Ectodermal cell (in vitro differentiated cells): ENCODE measurements around the gene VSIG8.

Experiments
- H3K27ac ChIP-seq: 2 replicates; pipeline ENCODE4 v1.7.0; 2013; ENCODE audit warnings: mild to moderate bottlenecking, low read depth, low read length; ENCODE audit not compliant: insufficient read depth, poor library complexity, severe bottlenecking
- H3K27me3 ChIP-seq: 2 replicates; pipeline ENCODE4 v1.7.0; 2013; ENCODE audit warnings: mild to moderate bottlenecking, low read length; ENCODE audit not compliant: insufficient read depth, control insufficient read depth, poor library complexity, severe bottlenecking
- H3K36me3 ChIP-seq: one replicate; pipeline ENCODE4 v1.7.0; 2013; ENCODE audit warnings: low read length; ENCODE audit not compliant: control insufficient read depth, insufficient read depth
- H3K4me1 ChIP-seq: one replicate; pipeline ENCODE4 v1.7.0; 2013; ENCODE audit warnings: low read length; ENCODE audit not compliant: control insufficient read depth, insufficient read depth
- H3K4me3 ChIP-seq: 2 replicates; pipeline ENCODE4 v1.7.0; 2013; ENCODE audit warnings: low read depth, low read length, control low read depth; ENCODE audit not compliant: insufficient read depth
- H3K9me3 ChIP-seq: 2 replicates; pipeline ENCODE4 v1.7.0; 2013; ENCODE audit warnings: mild to moderate bottlenecking, low read length, moderate library complexity; ENCODE audit not compliant: control insufficient read depth
- whole genome bisulfite sequencing, 2 experiments: methylation state at CpG; one replicate each; pipeline ENCODE4 v1.1.7; 2013; ENCODE audit warnings: missing lambda C conversion rate in 2 of 2; 5-methylcytosine and 5-hydroxymethylcytosine counted together

The VSIG8 gene

DNA sequence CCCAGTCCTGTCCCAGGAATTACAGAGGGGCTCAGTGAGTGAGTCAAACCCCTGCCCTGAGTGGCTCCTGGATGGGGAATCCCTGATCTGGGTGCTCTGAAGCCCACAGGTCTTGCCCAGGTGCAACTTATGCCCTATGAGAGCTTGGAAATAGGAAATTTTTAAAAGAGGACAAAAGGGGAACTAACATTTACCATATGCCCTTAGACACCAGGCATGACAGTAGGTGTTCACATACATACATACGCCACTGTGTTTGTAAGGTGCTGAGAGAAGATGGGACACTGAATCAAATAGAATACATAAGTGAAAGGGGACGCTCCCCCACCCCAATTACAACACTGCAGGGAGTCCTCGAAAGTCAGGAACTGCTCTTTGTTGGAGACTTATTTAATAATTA lies 36.1 kb upstream of the VSIG8 start:
- WGBS, 2 experiments, result 80 to 95% methylated on average over 1 to 3 of the region's 3 CpGs
- H3K36me3 ChIP-seq, result no peaks in the 10 kb centered on the region
- peaks cover 10% of the 10 kb centered on the region for H3K27me3 ChIP-seq
- H3K9me3 ChIP-seq, result no peaks in the 10 kb centered on the region
- no peak overlapping the region for H3K27ac ChIP-seq
- peaks cover 3% of the 10 kb centered on the region for H3K4me1 ChIP-seq
- no peak overlapping the region for H3K4me3 ChIP-seq

DNA sequence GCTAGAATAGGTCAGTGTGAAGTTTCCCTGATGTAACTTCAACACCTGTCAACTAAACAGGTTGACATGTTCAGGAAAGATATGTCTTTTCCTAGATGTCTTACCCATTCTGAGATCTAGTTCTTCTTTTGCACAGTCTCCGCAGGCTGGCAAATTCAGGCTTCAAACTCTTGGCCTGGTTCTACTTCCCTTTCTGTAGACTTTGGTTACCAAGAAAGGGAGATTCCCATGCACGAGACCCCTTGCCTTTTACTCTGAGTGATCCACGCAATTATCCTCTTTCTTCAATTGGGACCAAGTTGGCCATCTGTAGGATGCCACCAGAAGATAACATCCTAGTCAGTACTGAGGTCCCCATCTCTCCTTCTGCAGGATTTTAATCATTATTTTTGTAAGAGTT lies 35.5 kb upstream of the VSIG8 start:
- no peaks in the 10 kb centered on the region for H3K9me3 ChIP-seq
- H3K36me3 ChIP-seq, result no peaks in the 10 kb centered on the region
- WGBS, 2 experiments, result 89 to 98% methylated on average over 3 of the region's 3 CpGs
- peaks cover 10% of the 10 kb centered on the region for H3K27me3 ChIP-seq
- no peak overlapping the region for H3K4me3 ChIP-seq
- H3K4me1 ChIP-seq, result peaks cover 8% of the 10 kb centered on the region
- no peak overlapping the region for H3K27ac ChIP-seq

DNA sequence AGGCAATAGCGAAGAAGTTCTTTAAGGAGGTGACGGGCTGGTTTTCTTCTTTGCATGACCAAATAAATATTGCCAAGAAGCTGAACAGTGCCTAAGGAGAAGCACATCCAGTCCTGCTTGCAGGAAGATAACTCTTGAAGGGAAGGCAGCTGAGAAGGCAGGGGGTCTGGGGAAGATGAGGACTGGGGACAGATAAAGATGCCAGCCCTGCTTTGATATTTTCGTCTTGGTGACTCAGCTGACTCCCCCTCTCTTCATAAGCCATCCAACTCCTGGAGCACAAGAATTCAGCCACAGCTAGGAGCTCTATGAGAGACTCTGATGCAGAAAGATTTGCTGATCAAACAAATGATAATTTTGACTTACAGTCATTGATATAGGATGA lies 34.1 kb upstream of the VSIG8 start:
- no peak overlapping the region for H3K27ac ChIP-seq
- no peaks in the 10 kb centered on the region for H3K9me3 ChIP-seq
- H3K4me1 ChIP-seq, result peaks cover 9% of the 10 kb centered on the region
- no peaks in the 10 kb centered on the region for H3K36me3 ChIP-seq
- H3K27me3 ChIP-seq, result peaks cover 10% of the 10 kb centered on the region
- no peak overlapping the region for H3K4me3 ChIP-seq
- WGBS, 2 experiments, result 84 to 87% methylated on average over 3 of the region's 3 CpGs

DNA sequence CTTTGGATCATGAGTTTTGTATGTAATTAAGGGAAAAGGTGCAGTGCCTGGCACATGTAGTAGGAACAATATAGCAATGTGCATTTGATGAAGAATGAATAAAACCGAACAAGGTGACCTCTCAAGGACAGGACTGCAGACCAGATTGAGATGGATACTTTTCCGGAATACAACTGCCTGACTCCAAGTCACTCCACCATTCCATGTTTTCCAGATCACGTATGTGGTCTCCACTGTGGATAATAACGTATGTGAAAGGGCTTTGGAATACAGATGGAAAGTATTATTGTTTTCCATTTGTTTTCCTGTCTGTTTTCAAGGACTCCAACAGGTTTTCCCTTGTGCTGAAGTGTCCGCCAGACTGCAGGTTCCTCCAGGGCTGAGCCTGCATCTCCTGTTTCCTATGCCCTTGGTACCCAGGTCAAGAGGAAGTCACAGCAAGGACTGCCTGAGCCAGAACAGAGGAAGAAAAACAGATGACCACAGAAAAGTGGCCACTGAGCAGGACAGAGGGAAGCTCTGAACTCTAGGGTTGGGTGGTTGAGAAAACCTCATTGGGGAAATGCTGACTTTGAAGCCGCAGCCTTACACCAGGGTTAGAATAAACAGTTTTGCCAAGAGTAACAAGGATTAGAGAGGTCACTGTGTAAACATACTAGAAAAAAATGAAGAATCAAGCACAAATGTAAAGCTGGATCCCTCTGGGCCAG lies 33.5 kb upstream of the VSIG8 start:
- Histone ChIP-seq H3K27ac (no peak overlapping the region), H3K27me3 (peaks cover 7% of the 10 kb centered on the region), H3K36me3 (no peaks in the 10 kb centered on the region), H3K9me3 (no peaks in the 10 kb centered on the region), H3K4me1 (peaks cover 9% of the 10 kb centered on the region), H3K4me3 (no peak overlapping the region)
- WGBS, 2 experiments, result 75 to 81% methylated on average over 6 of the region's 6 CpGs

DNA sequence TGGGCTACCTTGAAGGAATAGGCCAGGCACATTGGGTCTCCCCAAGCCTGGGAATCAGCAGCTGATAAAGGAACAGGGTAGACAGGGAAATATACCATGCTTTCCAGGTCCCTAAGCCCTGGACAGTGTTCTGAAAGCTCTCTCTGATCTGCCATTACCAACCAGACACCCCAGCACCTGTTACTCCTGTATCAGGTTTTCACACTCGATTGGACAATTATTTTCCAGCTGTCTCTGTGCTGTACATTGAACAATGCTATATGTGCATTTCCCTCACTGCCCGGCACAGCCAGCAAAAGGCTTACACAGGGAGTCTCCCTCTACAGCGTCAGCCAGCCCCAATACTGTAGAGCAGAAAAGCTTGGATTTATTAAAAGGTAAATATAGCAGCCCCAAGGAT lies 32.8 kb upstream of the VSIG8 start:
- no peak overlapping the region for H3K27ac ChIP-seq
- H3K9me3 ChIP-seq, result no peaks in the 10 kb centered on the region
- peaks cover 2% of the 10 kb centered on the region for H3K27me3 ChIP-seq
- H3K4me3 ChIP-seq, result no peak overlapping the region
- H3K4me1 ChIP-seq, result peaks cover 8% of the 10 kb centered on the region
- H3K36me3 ChIP-seq, result no peaks in the 10 kb centered on the region
- WGBS, 2 experiments, result 87 to 94% methylated on average over 3 of the region's 3 CpGs

DNA sequence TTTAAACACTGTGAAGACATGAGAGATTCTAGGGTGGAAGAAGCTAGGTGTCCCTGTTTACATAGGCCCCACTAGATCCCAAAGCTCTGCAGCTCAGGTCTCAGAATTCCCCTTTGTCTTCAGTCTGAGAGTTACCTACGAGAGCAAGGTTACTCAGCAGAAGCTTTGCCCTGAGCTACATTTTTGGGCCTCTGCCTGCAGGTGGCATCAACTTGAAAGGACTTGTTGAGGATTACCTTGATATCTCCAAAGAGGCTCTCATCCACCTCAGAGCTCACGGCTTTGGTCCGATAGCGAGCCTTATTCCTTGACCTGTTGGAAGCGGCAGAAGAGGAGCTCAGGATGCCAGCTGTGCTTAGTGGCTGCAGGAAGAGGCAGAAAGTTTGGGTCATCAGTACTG lies 30.5 kb upstream of the VSIG8 start:
- H3K27me3 ChIP-seq, result no peaks in the 10 kb centered on the region
- WGBS, 2 experiments, result 80 to 84% methylated on average over 5 of the region's 5 CpGs
- H3K4me1 ChIP-seq, result peaks cover 7% of the 10 kb centered on the region
- H3K36me3 ChIP-seq, result no peaks in the 10 kb centered on the region
- H3K9me3 ChIP-seq, result no peaks in the 10 kb centered on the region
- H3K4me3 ChIP-seq, result no peak overlapping the region
- H3K27ac ChIP-seq, result no peak overlapping the region

DNA sequence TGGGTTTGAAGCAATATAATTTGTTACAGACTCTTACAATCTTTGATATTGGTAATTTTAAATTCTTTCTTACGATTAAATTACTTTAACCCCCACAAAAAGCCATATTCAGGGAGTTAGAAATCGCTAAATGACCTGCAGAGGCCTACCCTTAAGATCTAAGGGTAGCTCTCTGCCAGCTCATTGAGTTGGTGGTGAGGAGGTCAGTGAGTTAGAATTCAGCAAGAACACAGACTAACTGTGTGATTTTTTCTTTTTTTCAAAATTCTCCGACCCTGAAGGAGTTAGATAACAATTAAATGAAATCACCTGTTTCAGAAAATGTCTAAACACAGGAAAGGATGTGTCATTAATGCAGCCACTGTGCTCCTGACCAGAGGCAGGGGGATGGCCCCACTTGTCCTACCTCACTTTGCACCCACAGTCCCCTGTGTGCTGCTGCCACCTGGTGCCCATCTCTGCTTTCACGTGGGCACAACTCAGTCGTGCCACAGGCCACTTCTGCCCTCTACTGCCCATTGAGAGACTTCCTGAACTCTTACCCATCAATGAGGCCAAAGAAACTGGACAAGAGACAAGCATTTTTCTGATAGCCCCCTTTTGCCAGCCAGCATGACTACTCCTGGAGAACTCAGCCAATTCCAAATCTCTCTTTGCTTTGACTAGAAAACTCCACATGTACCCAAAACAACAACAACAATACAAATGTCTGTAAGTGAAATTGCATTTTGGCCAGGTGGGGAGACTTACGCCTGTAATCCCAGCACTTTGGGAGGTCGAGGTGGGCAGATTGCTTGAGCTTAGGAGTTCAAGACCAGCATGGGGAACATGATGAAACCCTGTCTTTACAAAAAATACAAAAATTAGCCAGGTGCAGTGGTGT lies 29.1 kb upstream of the VSIG8 start:
- Histone ChIP-seq H3K9me3 (no peaks in the 10 kb centered on the region), H3K4me3 (no peak overlapping the region), H3K36me3 (no peaks in the 10 kb centered on the region), H3K27ac (no peak overlapping the region), H3K4me1 (peaks cover 7% of the 10 kb centered on the region), H3K27me3 (peaks cover 2% of the 10 kb centered on the region)
- 51 to 57% methylated on average over 6 of the region's 7 CpGs for WGBS, 2 experiments

DNA sequence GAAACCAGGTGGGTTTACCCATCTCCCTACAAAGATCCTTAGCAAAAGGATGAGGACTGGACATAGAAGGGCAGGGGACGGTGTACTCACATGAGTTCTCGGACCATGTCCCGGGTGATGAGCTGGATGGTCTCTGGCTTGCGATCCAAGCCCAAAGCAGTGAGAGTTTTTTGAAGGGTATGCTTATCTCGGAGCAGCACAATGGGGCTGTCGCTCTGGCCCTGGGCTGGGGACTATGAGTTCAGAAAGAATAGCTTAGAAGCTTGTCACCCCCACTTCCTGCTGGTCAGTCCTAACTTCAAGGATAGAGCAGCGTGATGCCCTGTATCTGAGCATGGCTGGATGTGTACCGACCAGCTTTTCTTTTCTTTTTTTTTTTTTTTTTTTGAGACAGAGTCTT lies 27.9 kb upstream of the VSIG8 start:
- H3K36me3 ChIP-seq, result no peaks in the 10 kb centered on the region
- peaks cover 7% of the 10 kb centered on the region for H3K4me1 ChIP-seq
- no peaks in the 10 kb centered on the region for H3K9me3 ChIP-seq
- WGBS, 2 experiments, result 90 to 96% methylated on average over 8 of the region's 8 CpGs
- H3K27me3 ChIP-seq, result peaks cover 3% of the 10 kb centered on the region
- no peak overlapping the region for H3K27ac ChIP-seq
- no peak overlapping the region for H3K4me3 ChIP-seq

DNA sequence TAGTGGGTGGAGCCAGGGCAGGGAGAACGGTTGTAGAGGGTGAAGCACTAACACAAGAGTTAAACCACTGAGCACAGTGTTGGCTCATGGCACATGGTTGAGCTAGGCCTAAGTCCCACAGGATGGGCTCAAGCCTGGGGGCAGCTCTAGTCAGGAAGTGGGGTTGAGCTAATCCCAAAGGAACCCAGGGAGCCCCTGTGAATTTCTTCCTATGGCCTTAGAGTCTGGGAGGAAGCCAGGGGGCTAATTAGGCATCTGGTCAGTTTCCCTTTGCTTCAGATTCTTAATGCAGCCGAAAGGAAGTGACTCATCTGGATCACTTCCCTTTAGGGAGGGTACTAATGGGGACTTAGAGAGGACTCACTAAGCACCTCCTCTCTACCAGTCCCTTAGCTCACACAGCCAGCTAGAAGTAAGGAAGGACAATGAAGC lies 27.4 kb upstream of the VSIG8 start:
- peaks cover 7% of the 10 kb centered on the region for H3K4me1 ChIP-seq
- no peak overlapping the region for H3K27ac ChIP-seq
- H3K4me3 ChIP-seq, result no peak overlapping the region
- peaks cover 3% of the 10 kb centered on the region for H3K27me3 ChIP-seq
- 69 to 84% methylated on average over 2 of the region's 2 CpGs for WGBS, 2 experiments
- no peaks in the 10 kb centered on the region for H3K36me3 ChIP-seq
- no peaks in the 10 kb centered on the region for H3K9me3 ChIP-seq

DNA sequence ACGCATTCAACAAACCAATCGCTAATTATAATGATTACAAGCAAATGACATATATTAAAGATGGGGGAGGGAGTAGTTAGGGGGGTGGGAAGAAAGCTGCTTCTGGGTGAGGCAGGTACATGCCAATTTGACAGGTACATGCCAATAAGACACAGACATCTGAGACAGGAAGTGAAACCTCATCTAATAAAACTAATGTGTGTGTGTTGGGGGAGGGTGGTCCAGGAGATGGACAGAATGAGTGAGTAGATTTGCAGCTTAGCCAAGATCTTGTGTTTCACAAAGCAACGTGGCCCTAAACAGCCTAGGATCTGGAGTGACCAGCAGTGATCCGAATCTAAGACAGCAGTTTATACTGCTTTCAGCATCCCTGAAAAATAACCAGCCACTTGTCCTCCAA lies 26.7 kb upstream of the VSIG8 start:
- Histone ChIP-seq H3K4me3 (no peak overlapping the region), H3K27ac (no peak overlapping the region), H3K27me3 (peaks cover 3% of the 10 kb centered on the region), H3K9me3 (no peaks in the 10 kb centered on the region), H3K36me3 (no peaks in the 10 kb centered on the region), H3K4me1 (peaks cover 7% of the 10 kb centered on the region)
- 95 to 98% methylated on average over 2 of the region's 4 CpGs for WGBS, 2 experiments
